ENCODE results near the gene PFDN4. TPM values are rescaled to one million over a fixed set of nuclear protein-coding genes. Genes with fewer than 3 reads are reported as not detected.
A peak's percentile ranks its signal among the peaks of the same experiment; 100 is the strongest.
"Not testable (repeated sequence)": the region's sequence is repeated elsewhere in the genome, so short reads cannot be mapped to it uniquely, and the experiment has no call there.

Gene PFDN4
- polyA plus RNA-seq, 1 donor from 2014 or later, result 512 TPM

GRCh38 chr20:54237116-54237943 lies 29.4 kb downstream of the PFDN4 start:
- no peaks in the 10 kb centered on the region for H3F3A ChIP-seq (ENCODE audit: insufficient read depth, low read length, poor library complexity, severe bottlenecking)
- H2AFZ ChIP-seq (ENCODE audit: low read depth, low read length), result no peak overlapping the region
- H3K27me3 ChIP-seq (ENCODE audit: insufficient read depth, low read depth, low read length), result no peaks in the 10 kb centered on the region
- no peaks in the 10 kb centered on the region for H3K9me3 ChIP-seq (ENCODE audit: low read length)
- peak; percentile 33 for TF ChIP-seq MXI1 (conservative IDR thresholded peaks at IDR 0.05; ENCODE audit: poor library complexity, severe bottlenecking)
- TF ChIP-seq POLR2AphosphoS5 (IDR thresholded peaks at IDR 0.05), result peak; percentile 71
- TF ChIP-seq EP300 (conservative IDR thresholded peaks at IDR 0.05; ENCODE audit: poor library complexity, severe bottlenecking), result peak; percentile 96
- no peak for TF ChIP-seq REST (IDR thresholded peaks at IDR 0.05; ENCODE audit: borderline replicate concordance)
- TF ChIP-seq RAD21 (conservative IDR thresholded peaks at IDR 0.05), result peak; percentile 35
- no peak for TF ChIP-seq CTCF (IDR thresholded peaks at IDR 0.05; ENCODE audit: poor library complexity, severe bottlenecking)
- peak; percentile 29 for TF ChIP-seq SMC3 (conservative IDR thresholded peaks at IDR 0.05; ENCODE audit: poor library complexity)
- H4K20me1 ChIP-seq (ENCODE audit: insufficient read depth), result no peaks in the 10 kb centered on the region
- no peak overlapping the region for H3K9ac ChIP-seq (ENCODE audit: low read length)
- H3K36me3 ChIP-seq (ENCODE audit: insufficient read depth, low read length), result no peaks in the 10 kb centered on the region
- peak overlapping the region; percentile 46 for H3K4me2 ChIP-seq (ENCODE audit: low read length)
- H3K27ac ChIP-seq (ENCODE audit: low read length), result peak overlapping the region; percentile 55
- H3K9me2 ChIP-seq (ENCODE audit: insufficient read depth, low read length), result no peaks in the 10 kb centered on the region
- no peaks in the 10 kb centered on the region for H3K79me2 ChIP-seq (replicated peaks; ENCODE audit: insufficient read depth, low read length)
- peak overlapping the region; percentile 28 for H3K4me3 ChIP-seq (ENCODE audit: low read length)

DNA sequence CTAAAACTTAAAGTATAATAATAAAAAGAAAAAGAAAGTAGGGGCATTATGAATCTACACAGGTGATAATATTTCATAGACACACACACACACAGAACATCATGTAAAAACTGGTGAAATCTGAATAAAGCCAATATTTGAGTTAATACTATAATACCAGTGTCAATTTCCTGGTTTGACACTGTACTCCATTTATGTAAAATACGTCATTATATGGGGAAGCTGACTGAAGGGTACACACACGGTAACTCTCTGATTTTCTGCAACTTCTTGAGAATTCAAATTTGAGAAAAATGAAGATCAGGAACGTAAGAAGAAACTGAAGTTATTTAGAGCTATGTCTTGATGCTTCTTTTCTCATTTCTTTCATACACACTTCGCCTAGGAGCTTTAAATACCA lies 36.2 kb downstream of the PFDN4 start:
- Histone ChIP-seq H3K9me2 (ENCODE audit: insufficient read depth, low read length) (no peaks in the 10 kb centered on the region), H3F3A (ENCODE audit: insufficient read depth, low read length, poor library complexity, severe bottlenecking) (no peaks in the 10 kb centered on the region), H3K9me3 (ENCODE audit: low read length) (no peaks in the 10 kb centered on the region), H3K9ac (ENCODE audit: low read length) (no peak overlapping the region), H3K36me3 (ENCODE audit: insufficient read depth, low read length) (no peaks in the 10 kb centered on the region), H3K4me3 (ENCODE audit: low read length) (no peak overlapping the region), H3K27me3 (ENCODE audit: insufficient read depth, low read depth, low read length) (no peaks in the 10 kb centered on the region), H4K20me1 (ENCODE audit: insufficient read depth) (no peaks in the 10 kb centered on the region), H3K27ac (ENCODE audit: low read length) (no peak overlapping the region), H2AFZ (ENCODE audit: low read depth, low read length) (no peak overlapping the region), H3K79me2 (replicated peaks; ENCODE audit: insufficient read depth, low read length) (no peaks in the 10 kb centered on the region), H3K4me2 (ENCODE audit: low read length) (no peak overlapping the region)
- TF ChIP-seq POLR2AphosphoS5 (IDR thresholded peaks at IDR 0.05) (no peak), TAF1 (IDR thresholded peaks at IDR 0.05; ENCODE audit: low read depth) (no peak), REST (IDR thresholded peaks at IDR 0.05; ENCODE audit: borderline replicate concordance) (no peak), EP300 (conservative IDR thresholded peaks at IDR 0.05; ENCODE audit: poor library complexity, severe bottlenecking) (no peak), SMC3 (conservative IDR thresholded peaks at IDR 0.05; ENCODE audit: poor library complexity) (no peak), CTCF (IDR thresholded peaks at IDR 0.05; ENCODE audit: poor library complexity, severe bottlenecking) (no peak), EZH2 (IDR thresholded peaks at IDR 0.05; ENCODE audit: borderline replicate concordance, insufficient read depth, low read length, poor library complexity, severe bottlenecking) (no peak), MXI1 (conservative IDR thresholded peaks at IDR 0.05; ENCODE audit: poor library complexity, severe bottlenecking) (no peak), RAD21 (conservative IDR thresholded peaks at IDR 0.05) (no peak)

GRCh38 chr20:54248705-54249104 lies 40.8 kb downstream of the PFDN4 start:
- H3F3A ChIP-seq (ENCODE audit: insufficient read depth, low read length, poor library complexity, severe bottlenecking); H4K20me1 ChIP-seq (ENCODE audit: insufficient read depth); H3K27me3 ChIP-seq (ENCODE audit: insufficient read depth, low read depth, low read length); H3K9ac ChIP-seq (ENCODE audit: low read length); H3K9me2 ChIP-seq (ENCODE audit: insufficient read depth, low read length); H3K79me2 ChIP-seq (replicated peaks; ENCODE audit: insufficient read depth, low read length); H3K4me2 ChIP-seq (ENCODE audit: low read length); H2AFZ ChIP-seq (ENCODE audit: low read depth, low read length); H3K36me3 ChIP-seq (ENCODE audit: insufficient read depth, low read length); H3K9me3 ChIP-seq (ENCODE audit: low read length); H3K27ac ChIP-seq (ENCODE audit: low read length); H3K4me3 ChIP-seq (ENCODE audit: low read length): not testable (repeated sequence)

Measured in neural cell (in vitro differentiated cells).